Effector memory CD4-positive, alpha-beta T cell (primary cell): ENCODE measurements around the gene MIPEP.

Source experiments
- DNase-seq, 3 donors: peaks; one replicate each; pipeline ENCODE4 v3.0.0-alpha.2; 2020
- H3K27ac ChIP-seq: 2 replicates; pipeline ENCODE4 v1.7.0; 2013; ENCODE audit warnings: mild to moderate bottlenecking, low read length, moderate library complexity; ENCODE audit not compliant: insufficient read depth, poor library complexity, severe bottlenecking
- H3K27me3 ChIP-seq: replicated peaks from 2 replicates; pipeline ENCODE4 v1.7.0; 2013; ENCODE audit warnings: mild to moderate bottlenecking, low read length; ENCODE audit not compliant: insufficient read depth, control insufficient read depth, poor library complexity, severe bottlenecking
- H3K36me3 ChIP-seq: 2 replicates; pipeline ENCODE4 v1.7.0; 2013; ENCODE audit warnings: mild to moderate bottlenecking, low read length, moderate library complexity; ENCODE audit not compliant: control insufficient read depth, insufficient read depth
- H3K4me1 ChIP-seq: 2 replicates; pipeline ENCODE4 v1.7.0; 2013; ENCODE audit warnings: low read length, mild to moderate bottlenecking; ENCODE audit not compliant: control insufficient read depth, insufficient read depth, poor library complexity, severe bottlenecking
- H3K4me3 ChIP-seq: 2 replicates; pipeline ENCODE4 v1.7.0; 2013; ENCODE audit warnings: low read length, low read depth, mild to moderate bottlenecking; ENCODE audit not compliant: insufficient read depth, poor library complexity, severe bottlenecking
- H3K9me3 ChIP-seq: 2 replicates; pipeline ENCODE4 v1.7.0; 2013; ENCODE audit warnings: mild to moderate bottlenecking, low read length, moderate library complexity; ENCODE audit not compliant: control insufficient read depth

Gene MIPEP

DNA sequence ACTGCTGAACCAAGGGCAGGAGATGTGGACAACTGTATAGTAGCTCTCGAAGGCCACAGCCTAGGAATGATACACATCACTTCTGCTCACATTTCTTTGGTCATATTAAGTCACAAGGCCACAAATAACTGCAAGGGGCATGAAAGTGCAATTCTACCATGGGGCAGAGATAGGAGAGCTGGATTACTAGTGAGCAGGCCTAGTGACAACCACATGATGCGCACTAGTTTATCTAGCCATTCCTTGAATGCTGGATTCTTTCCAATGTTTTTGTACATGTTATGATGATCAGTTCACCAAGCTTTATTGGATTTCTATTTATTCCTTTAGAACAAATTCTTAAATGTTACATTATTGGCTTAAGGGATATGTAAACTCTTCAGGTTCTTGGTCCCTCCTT is 100.7 kb downstream of the MIPEP start:
- no peak overlapping the region for H3K4me3 ChIP-seq
- H3K27ac ChIP-seq = no peak overlapping the region
- no peaks in the 10 kb centered on the region for H3K4me1 ChIP-seq
- no peak for DNase-seq
- H3K27me3 ChIP-seq = no peaks in the 10 kb centered on the region
- H3K9me3 ChIP-seq = no peaks in the 10 kb centered on the region
- H3K36me3 ChIP-seq = no peaks in the 10 kb centered on the region

DNA sequence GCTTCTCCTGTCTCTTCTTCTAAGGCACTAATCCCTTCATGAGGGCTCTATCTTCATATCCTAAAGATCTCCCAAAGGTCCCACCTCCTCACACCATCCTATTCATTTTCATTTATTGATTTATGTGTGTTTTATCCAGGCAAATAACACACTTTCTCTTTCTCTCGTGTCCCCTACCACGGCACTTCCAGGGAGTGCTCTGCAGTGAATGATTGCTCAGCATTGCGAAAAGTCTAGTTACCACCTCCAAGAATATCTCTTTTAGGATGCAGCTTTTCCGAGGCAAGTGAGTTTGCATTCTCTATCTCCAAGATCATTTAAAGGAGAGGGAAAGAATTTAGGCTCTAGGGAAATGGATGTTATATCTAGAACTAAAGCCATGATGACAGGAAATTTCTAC is 101.7 kb downstream of the MIPEP start:
- no peak for DNase-seq
- Histone ChIP-seq H3K9me3 (no peaks in the 10 kb centered on the region), H3K27me3 (no peaks in the 10 kb centered on the region), H3K36me3 (no peaks in the 10 kb centered on the region), H3K4me3 (no peak overlapping the region), H3K4me1 (no peaks in the 10 kb centered on the region), H3K27ac (no peak overlapping the region)

DNA sequence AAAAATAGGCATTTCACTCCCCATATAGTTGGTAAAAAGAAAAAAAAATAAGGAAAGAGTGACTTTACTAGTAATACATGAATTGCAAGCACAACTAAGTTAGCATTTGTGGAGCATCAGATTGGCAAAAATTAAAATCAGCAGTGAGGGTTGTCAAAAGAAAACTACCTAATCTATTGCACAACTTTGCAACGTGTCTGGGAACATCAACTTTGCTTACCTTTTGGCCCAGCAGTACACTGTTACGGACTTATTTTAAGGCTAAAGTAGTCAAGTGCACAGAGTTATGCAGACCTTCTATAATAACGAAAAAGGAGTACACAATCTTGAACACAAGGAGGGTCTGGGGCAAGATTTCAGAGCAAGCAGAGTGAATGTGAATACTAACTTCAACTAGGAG is 102.6 kb downstream of the MIPEP start:
- no peak for DNase-seq
- Histone ChIP-seq H3K36me3 (no peaks in the 10 kb centered on the region), H3K27ac (no peak overlapping the region), H3K27me3 (no peaks in the 10 kb centered on the region), H3K4me1 (no peaks in the 10 kb centered on the region), H3K9me3 (no peaks in the 10 kb centered on the region), H3K4me3 (no peak overlapping the region)

DNA sequence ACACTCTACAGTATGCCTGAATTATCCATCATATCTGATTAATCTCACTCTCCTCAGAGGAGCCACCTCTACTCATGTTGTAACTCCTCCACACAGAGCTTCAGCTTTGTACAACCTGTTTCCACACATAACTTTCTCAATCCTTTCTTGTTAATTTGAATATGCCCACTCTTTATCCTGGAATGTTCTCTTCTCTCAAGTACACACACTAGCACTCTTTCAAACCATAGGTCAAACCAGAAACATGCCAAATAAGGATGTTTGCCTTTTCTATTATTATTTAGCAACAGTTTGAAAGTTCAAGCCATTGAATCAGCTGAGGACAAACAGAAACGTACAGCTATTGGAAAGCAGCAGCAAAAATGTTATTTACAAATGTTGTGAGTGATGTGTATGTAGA is 110.3 kb downstream of the MIPEP start:
- H3K4me1 ChIP-seq = no peaks in the 10 kb centered on the region
- H3K9me3 ChIP-seq = no peaks in the 10 kb centered on the region
- no peak for DNase-seq
- H3K27me3 ChIP-seq = no peaks in the 10 kb centered on the region
- no peak overlapping the region for H3K27ac ChIP-seq
- no peak overlapping the region for H3K4me3 ChIP-seq
- H3K36me3 ChIP-seq = no peaks in the 10 kb centered on the region

DNA sequence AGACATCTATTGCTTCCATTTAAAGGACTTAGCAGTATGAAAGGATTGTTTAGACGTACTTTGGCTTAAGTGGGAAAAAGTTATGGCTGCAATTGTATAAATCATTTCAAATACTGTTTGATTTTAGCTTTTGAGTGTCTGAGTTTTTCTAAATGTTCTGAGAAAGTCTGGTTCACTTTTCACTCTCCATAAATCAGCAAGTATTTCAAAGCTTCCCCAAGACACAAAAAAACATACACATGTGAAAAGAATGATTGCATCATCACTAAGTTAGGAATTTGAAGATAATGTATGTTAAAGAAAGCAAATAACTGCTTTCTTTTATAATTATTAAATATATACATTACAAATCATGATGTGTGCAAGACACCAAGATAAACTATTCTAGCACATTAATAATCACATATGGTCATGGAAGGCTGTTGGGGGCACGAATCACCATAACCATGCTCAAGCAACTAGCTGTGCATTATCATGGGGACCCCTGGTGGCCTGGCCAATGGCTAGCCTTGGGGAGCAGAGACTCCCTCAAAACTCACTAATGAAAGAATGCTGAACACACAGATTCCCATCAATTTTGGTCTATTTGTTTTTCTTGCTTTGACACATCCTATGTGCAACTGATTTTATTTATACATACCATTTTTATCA is 111.1 kb downstream of the MIPEP start:
- Histone ChIP-seq H3K27ac (no peak overlapping the region), H3K9me3 (no peaks in the 10 kb centered on the region), H3K4me3 (no peak overlapping the region), H3K27me3 (no peaks in the 10 kb centered on the region), H3K4me1 (no peaks in the 10 kb centered on the region), H3K36me3 (no peaks in the 10 kb centered on the region)
- no peak for DNase-seq

DNA sequence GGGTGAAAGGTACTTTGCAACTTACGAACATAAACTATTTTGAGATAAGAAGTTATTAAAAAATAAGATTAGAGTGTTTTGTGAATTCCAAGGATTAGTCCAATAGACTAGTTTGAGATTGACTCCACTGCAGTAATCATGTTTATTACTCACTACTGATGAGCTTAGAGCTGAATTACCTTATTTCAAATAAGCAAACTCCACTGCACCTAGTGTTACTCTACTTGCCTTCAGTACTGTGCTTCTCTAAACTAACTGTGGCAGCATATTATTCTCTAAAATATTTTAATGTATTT is 111.7 kb downstream of the MIPEP start:
- Histone ChIP-seq H3K27ac (no peak overlapping the region), H3K4me1 (no peaks in the 10 kb centered on the region), H3K4me3 (no peak overlapping the region), H3K27me3 (no peaks in the 10 kb centered on the region), H3K36me3 (no peaks in the 10 kb centered on the region), H3K9me3 (no peaks in the 10 kb centered on the region)
- DNase-seq = no peak

DNA sequence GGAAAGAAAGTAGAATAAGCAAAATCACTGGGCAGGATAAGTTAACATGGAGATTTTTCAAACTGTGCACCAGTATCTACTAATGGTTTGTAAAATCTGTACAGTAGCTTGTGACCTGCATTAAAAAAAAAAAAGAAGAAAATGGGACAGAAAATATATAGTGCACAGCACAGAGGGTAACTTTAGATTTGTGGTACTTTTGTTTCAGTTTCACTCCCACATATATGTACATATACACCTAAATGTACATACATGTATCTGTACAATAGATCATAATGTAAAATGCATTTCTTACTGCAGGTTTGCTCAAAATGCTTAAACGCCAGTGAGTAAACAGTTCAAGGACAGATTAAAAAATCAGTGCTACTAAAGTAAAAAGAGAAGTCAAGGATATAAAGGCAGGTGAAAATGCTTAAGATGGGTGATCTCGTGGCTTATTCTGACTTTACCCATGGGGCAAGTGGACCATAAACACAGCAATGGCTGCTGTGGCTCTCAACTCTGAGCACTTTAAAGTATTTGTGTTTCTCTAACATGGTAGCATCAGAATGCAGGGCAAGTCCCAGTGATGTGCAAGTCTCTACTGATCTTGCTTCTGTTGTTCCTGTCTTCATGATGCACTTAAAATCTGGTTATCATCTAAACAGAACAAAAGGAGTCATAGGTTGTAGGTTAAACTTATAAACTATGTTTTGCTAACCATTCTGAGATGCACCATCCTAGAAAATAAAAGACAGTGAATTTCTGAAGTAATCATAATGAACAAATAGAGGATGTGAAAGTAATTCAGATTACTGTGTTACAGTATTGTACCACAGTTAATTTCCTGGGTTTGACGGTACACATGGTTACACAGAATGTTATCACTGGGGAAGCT is 112.3 kb downstream of the MIPEP start:
- Histone ChIP-seq H3K27me3 (no peaks in the 10 kb centered on the region), H3K4me3 (no peak overlapping the region), H3K27ac (no peak overlapping the region), H3K9me3 (no peaks in the 10 kb centered on the region), H3K4me1 (no peaks in the 10 kb centered on the region), H3K36me3 (no peaks in the 10 kb centered on the region)
- DNase-seq = no peak

DNA sequence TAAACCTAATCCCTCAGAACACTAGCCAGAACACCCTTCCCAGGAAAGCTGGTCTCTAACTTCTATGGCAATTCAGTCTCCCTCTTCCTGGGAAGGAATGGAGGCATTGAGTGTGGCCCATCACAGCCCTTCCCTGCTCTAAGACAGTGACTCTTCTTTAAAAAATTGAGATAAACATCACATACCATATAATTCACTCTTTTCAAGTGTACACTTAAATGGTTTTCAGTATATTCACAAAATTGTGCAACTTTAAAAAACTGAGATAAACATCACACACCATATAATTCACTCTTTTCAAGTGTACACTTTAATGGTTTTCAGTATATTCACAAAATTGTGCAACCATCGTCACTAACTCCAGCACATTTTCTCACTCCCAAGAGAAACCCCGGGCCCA is 116.5 kb downstream of the MIPEP start:
- no peak overlapping the region for H3K27ac ChIP-seq

DNA sequence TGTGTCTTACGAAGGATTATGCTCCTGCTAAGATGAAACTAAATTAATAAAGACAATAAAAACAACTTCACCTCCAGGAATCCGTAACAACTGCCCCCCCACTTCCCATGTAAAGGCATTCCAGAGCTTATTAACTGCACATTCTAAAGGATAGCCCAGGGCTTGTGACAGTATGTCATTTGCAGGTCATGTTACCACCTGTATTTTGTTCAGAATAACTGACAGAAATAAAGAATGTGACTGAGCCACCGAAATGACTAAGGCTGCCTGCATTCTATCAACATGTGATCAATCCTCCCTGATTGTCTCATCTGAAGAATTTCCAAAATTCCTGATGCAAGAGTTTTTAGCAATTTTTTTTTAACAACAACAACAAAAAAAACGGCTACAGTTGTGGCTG is 117.2 kb downstream of the MIPEP start:
- Histone ChIP-seq H3K9me3 (no peaks in the 10 kb centered on the region), H3K4me1 (no peaks in the 10 kb centered on the region), H3K4me3 (no peak overlapping the region), H3K36me3 (no peaks in the 10 kb centered on the region), H3K27me3 (no peaks in the 10 kb centered on the region), H3K27ac (no peak overlapping the region)
- DNase-seq = no peak

More for the DNA sequence above, 116.5 kb downstream of the MIPEP start:
- Histone ChIP-seq H3K9me3 (no peaks in the 10 kb centered on the region), H3K4me1 (no peaks in the 10 kb centered on the region), H3K27me3 (no peaks in the 10 kb centered on the region), H3K36me3 (no peaks in the 10 kb centered on the region), H3K4me3 (no peak overlapping the region)
- DNase-seq = no peak

DNA sequence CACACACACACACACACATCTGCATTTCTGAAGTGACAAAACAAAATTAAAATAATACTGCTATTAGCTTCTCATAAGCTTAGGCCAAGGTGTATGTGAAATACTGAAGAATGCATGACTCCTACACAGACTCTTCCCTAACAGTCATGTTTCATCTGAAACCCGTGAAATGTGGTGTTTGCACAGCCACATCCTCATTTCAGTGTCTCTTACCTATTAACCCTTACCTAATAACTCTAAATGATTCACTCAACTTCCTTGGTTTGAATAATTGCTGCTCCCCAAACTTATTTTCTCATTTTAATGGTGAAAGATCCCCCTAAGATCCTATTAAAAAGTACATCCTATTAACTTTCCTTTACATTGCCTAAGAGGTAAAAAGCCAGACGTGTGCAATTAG is 117.6 kb downstream of the MIPEP start:
- no peak overlapping the region for H3K4me3 ChIP-seq
- H3K27me3 ChIP-seq = no peaks in the 10 kb centered on the region
- DNase-seq = no peak
- no peaks in the 10 kb centered on the region for H3K9me3 ChIP-seq
- H3K4me1 ChIP-seq = no peaks in the 10 kb centered on the region
- H3K27ac ChIP-seq = no peak overlapping the region
- no peaks in the 10 kb centered on the region for H3K36me3 ChIP-seq
